Measurements from ENCODE around the gene CCDC127. TPM values are rescaled to one million over a fixed set of nuclear protein-coding genes. Genes with fewer than 3 reads are reported as not detected.
"Not testable (repeated sequence)": the region's sequence is repeated elsewhere in the genome, so short reads cannot be mapped to it uniquely, and the experiment has no call there.

CCDC127 gene, protein sequence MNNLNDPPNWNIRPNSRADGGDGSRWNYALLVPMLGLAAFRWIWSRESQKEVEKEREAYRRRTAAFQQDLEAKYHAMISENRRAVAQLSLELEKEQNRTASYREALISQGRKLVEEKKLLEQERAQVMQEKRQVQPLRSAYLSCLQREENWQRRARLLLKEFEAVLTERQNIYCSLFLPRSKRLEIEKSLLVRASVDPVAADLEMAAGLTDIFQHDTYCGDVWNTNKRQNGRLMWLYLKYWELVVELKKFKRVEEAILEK
- total RNA-seq (4.0 TPM), polyA plus RNA-seq (1 to 10 TPM; 3.2 to 5.7 (median 4.4) TPM)

- Histone ChIP-seq H3K4me3 (ENCODE audit: low read depth, low read length) (peak within 1 kb of the TSS; percentile 94), H3K27ac (ENCODE audit: insufficient read depth, low read length, poor library complexity, severe bottlenecking) (peak within 1 kb of the TSS; percentile 84), H3K4me1 (ENCODE audit: control insufficient read depth, insufficient read depth, low read length, poor library complexity, severe bottlenecking) (peaks cover 29% of the 10 kb centered on the region)
- not testable (repeated sequence) for H3K27me3 ChIP-seq (ENCODE audit: control insufficient read depth, insufficient read depth, low read length); H3K9me3 Mint-ChIP-seq; H3K36me3 ChIP-seq (ENCODE audit: control insufficient read depth, insufficient read depth, low read length); H3K9me3 ChIP-seq (ENCODE audit: control insufficient read depth in 2 of 2, low read length in 2 of 2); H3K27me3 Mint-ChIP-seq
- peak within 1 kb of the TSS; percentile 94 to 99 (median 96) for H3K4me3 Mint-ChIP-seq
- peak; percentile 94 to 99 (median 98) for DNase-seq
- peak within 1 kb of the TSS; percentile 88 to 98 (median 97) for H3K27ac Mint-ChIP-seq
- H3K4me1 Mint-ChIP-seq: peaks cover 22 to 66% (median 49%) of the 10 kb centered on the region in 4 donors
- peak; percentile 82 to 83 for ATAC-seq (ENCODE audit: low read depth in 2 of 2)
- peaks cover 16% of the 10 kb centered on the region for H3K36me3 Mint-ChIP-seq
These were observed at the start of gene CCDC127, which contains the start of gene SDHA for GRCh38 chr5:217494-218456. CCDC127 (minus strand) TSS chr5:218153; CDS start chr5:216849, 1,304 bp downstream. SDHA (plus strand) TSS chr5:218320; CDS start chr5:218356, 36 bp downstream.

DNA sequence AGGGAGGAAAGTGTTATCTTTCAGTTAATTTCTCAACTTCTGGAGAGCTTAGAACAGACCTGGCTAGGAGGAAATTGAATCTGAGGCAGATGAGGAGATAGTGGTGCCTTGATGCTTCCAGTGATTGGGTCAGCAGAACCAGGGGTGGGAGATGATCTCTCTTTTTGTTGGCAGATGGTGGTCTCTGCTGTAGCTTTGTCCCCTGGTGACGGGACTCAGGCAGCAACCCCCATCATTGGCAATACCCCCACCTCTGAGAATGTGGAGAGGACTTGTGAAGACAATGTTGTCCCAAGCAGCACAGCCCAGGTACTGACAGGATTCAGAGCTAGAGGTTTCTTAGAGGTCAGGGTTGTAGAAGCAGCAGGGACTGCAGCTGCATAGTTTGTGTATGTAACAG, 49.8 kb upstream of the CCDC127 start:
- peak overlapping the region in 3 of 4 donors; percentile 5 to 73 (median 60) for H3K4me3 Mint-ChIP-seq
- ATAC-seq (ENCODE audit: low read depth in 2 of 2) (no peak), DNase-seq (no peak)
- H3K9me3 Mint-ChIP-seq: peaks cover 0 to 2% (median 0%) of the 10 kb centered on the region in 7 donors
- Histone ChIP-seq H3K4me3 (ENCODE audit: low read depth, low read length) (no peak overlapping the region), H3K4me1 (ENCODE audit: control insufficient read depth, insufficient read depth, low read length, poor library complexity, severe bottlenecking) (peaks cover 4% of the 10 kb centered on the region), H3K36me3 (ENCODE audit: control insufficient read depth, insufficient read depth, low read length) (peaks cover 20% of the 10 kb centered on the region), H3K27ac (ENCODE audit: insufficient read depth, low read length, poor library complexity, severe bottlenecking) (no peak overlapping the region), H3K9me3 (ENCODE audit: control insufficient read depth in 2 of 2, low read length in 2 of 2) (no peaks in the 10 kb centered on the region), H3K27me3 (ENCODE audit: control insufficient read depth, insufficient read depth, low read length) (no peaks in the 10 kb centered on the region)
- peak overlapping the region in 2 of 3 donors; percentile 6 to 19 for H3K27ac Mint-ChIP-seq
- no peaks in the 10 kb centered on the region for H3K27me3 Mint-ChIP-seq
- peaks cover 4 to 20% (median 10%) of the 10 kb centered on the region in 4 donors for H3K4me1 Mint-ChIP-seq
- peaks cover 10% of the 10 kb centered on the region for H3K36me3 Mint-ChIP-seq

GRCh38 chr5:266311-267026, 48.5 kb upstream of the CCDC127 start:
- peak overlapping the region in 1 of 3 donors; percentile 19 for H3K27ac Mint-ChIP-seq
- H3K36me3 Mint-ChIP-seq: peaks cover 15% of the 10 kb centered on the region
- H3K4me3 Mint-ChIP-seq: not testable (repeated sequence)

DNA sequence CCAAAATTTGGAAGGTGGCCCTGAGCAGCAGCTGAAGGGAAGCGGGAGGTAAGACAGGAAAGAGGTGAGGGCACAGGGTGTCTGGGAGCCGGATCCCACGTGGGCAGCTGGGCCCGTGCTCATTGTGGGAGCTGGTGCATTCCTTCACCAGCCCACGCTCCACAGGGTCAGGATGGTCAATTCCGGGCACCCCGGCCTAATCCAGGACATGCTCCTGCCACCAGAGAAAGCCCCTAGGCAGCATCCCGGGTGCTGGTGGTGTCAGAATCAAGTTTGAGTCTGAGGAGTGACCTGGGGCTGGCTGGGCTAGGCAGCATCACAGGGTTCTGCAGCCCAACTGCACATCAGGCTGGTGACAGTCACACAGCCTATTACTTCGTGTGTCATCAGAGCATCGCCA, 46.4 kb upstream of the CCDC127 start:
- Histone ChIP-seq H3K4me3 (ENCODE audit: low read depth, low read length) (no peak overlapping the region), H3K9me3 (ENCODE audit: control insufficient read depth in 2 of 2, low read length in 2 of 2) (no peaks in the 10 kb centered on the region), H3K36me3 (ENCODE audit: control insufficient read depth, insufficient read depth, low read length) (peaks cover 20% of the 10 kb centered on the region), H3K4me1 (ENCODE audit: control insufficient read depth, insufficient read depth, low read length, poor library complexity, severe bottlenecking) (no peaks in the 10 kb centered on the region), H3K27me3 (ENCODE audit: control insufficient read depth, insufficient read depth, low read length) (no peaks in the 10 kb centered on the region), H3K27ac (ENCODE audit: insufficient read depth, low read length, poor library complexity, severe bottlenecking) (no peak overlapping the region)
- Mint-ChIP-seq H3K36me3 (peaks cover 15% of the 10 kb centered on the region), H3K4me1 (peaks cover 0 to 3% (median 0%) of the 10 kb centered on the region in 4 donors), H3K27ac (peak overlapping the region in 2 of 3 donors; percentile 42 to 60), H3K4me3 (no peak overlapping the region), H3K27me3 (no peaks in the 10 kb centered on the region), H3K9me3 (no peaks in the 10 kb centered on the region)
- no peak for ATAC-seq (ENCODE audit: low read depth in 2 of 2)
- no peak for DNase-seq

More at GRCh38 chr5:266311-267026, 48.5 kb upstream of the CCDC127 start:
- not testable (repeated sequence) for H3K4me3 ChIP-seq (ENCODE audit: low read depth, low read length); H3K9me3 ChIP-seq (ENCODE audit: control insufficient read depth in 2 of 2, low read length in 2 of 2); H3K27me3 ChIP-seq (ENCODE audit: control insufficient read depth, insufficient read depth, low read length); H3K4me1 ChIP-seq (ENCODE audit: control insufficient read depth, insufficient read depth, low read length, poor library complexity, severe bottlenecking); H3K9me3 Mint-ChIP-seq; ATAC-seq (ENCODE audit: low read depth in 2 of 2); H3K27ac ChIP-seq (ENCODE audit: insufficient read depth, low read length, poor library complexity, severe bottlenecking); H3K27me3 Mint-ChIP-seq; DNase-seq
- peaks cover 3 to 12% (median 6%) of the 10 kb centered on the region in 4 donors for H3K4me1 Mint-ChIP-seq
- peaks cover 20% of the 10 kb centered on the region for H3K36me3 ChIP-seq (ENCODE audit: control insufficient read depth, insufficient read depth, low read length)

DNA sequence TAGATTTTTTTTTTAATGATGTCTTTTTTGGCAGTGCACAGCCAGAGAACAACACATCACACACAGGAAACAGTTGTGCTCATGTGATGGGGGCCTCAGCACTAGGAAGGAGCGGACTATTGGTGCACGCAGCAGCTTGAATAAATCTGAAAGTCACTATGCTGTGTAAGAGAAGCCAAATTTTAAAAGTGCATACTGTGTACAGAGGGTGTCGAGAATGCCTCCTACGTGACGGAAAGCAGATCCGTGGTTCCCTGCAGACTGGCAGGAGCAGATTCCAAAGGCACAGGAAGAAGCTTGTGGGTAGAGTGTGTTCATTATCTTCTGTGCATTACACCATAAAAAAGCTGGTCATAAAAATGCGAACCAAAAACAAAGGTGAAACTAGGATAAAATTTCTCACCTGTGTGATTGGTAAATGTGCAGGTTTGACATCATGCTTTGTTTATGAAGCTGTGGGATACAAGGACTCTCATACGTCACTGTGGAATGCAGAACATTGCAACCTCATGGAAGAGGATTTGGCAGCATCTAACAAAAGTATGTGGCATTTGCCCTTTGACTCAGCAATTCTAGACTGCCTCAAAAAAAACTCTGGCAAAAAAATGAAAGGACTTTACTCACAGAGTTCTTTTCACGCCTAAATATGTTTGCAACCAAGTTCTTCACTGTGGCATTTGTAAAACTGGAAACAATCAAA, 45.5 kb upstream of the CCDC127 start:
- peaks cover 17% of the 10 kb centered on the region for H3K36me3 Mint-ChIP-seq
- peaks cover 20% of the 10 kb centered on the region for H3K36me3 ChIP-seq (ENCODE audit: control insufficient read depth, insufficient read depth, low read length)
- H3K9me3 ChIP-seq (ENCODE audit: control insufficient read depth in 2 of 2, low read length in 2 of 2); ATAC-seq (ENCODE audit: low read depth in 2 of 2); H3K4me3 ChIP-seq (ENCODE audit: low read depth, low read length); DNase-seq; H3K9me3 Mint-ChIP-seq; H3K27me3 Mint-ChIP-seq; H3K27me3 ChIP-seq (ENCODE audit: control insufficient read depth, insufficient read depth, low read length); H3K27ac ChIP-seq (ENCODE audit: insufficient read depth, low read length, poor library complexity, severe bottlenecking); H3K4me1 Mint-ChIP-seq; H3K4me3 Mint-ChIP-seq; H3K4me1 ChIP-seq (ENCODE audit: control insufficient read depth, insufficient read depth, low read length, poor library complexity, severe bottlenecking): not testable (repeated sequence)
- peak overlapping the region in 2 of 3 donors; percentile 26 to 56 for H3K27ac Mint-ChIP-seq

DNA sequence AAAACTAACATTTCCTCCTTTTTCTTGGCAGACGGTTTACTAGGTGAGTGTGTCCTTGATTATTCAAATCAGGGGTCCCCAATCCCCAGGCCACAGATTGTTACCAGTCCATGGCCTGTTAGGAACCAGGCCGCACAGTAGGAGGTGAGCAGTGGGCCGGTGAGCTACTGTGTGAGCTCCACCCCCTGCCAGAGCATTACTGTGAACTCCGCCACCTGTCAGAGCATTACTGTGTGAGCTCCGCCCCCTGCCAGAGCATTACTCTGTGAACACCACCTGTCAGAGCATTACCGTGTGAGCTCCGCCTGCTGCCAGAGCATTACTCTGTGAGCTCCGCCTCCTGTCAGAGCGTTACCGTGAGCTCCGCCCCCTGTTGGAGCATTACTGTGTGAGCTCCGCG, 39.2 kb upstream of the CCDC127 start:
- DNase-seq (no peak), ATAC-seq (ENCODE audit: low read depth in 2 of 2) (no peak)
- no peaks in the 10 kb centered on the region for H3K9me3 Mint-ChIP-seq
- no peak overlapping the region for H3K27ac Mint-ChIP-seq
- H3K36me3 Mint-ChIP-seq: peaks cover 26% of the 10 kb centered on the region
- Histone ChIP-seq H3K4me3 (ENCODE audit: low read depth, low read length) (no peak overlapping the region), H3K27me3 (ENCODE audit: control insufficient read depth, insufficient read depth, low read length) (no peaks in the 10 kb centered on the region), H3K9me3 (ENCODE audit: control insufficient read depth in 2 of 2, low read length in 2 of 2) (no peaks in the 10 kb centered on the region), H3K36me3 (ENCODE audit: control insufficient read depth, insufficient read depth, low read length) (peaks cover 19% of the 10 kb centered on the region), H3K4me1 (ENCODE audit: control insufficient read depth, insufficient read depth, low read length, poor library complexity, severe bottlenecking) (peaks cover 8% of the 10 kb centered on the region), H3K27ac (ENCODE audit: insufficient read depth, low read length, poor library complexity, severe bottlenecking) (no peak overlapping the region)
- peaks cover 7 to 11% (median 10%) of the 10 kb centered on the region in 4 donors for H3K4me1 Mint-ChIP-seq
- H3K4me3 Mint-ChIP-seq: no peak overlapping the region
- H3K27me3 Mint-ChIP-seq: no peaks in the 10 kb centered on the region

DNA sequence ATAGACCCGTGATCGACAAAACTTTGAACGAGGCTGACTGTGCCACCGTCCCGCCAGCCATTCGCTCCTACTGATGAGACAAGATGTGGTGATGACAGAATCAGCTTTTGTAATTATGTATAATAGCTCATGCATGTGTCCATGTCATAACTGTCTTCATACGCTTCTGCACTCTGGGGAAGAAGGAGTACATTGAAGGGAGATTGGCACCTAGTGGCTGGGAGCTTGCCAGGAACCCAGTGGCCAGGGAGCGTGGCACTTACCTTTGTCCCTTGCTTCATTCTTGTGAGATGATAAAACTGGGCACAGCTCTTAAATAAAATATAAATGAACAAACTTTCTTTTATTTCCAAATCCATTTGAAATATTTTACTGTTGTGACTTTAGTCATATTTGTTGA, 38.4 kb upstream of the CCDC127 start:
- H3K4me3 Mint-ChIP-seq: not testable (repeated sequence)
- H3K36me3 ChIP-seq (ENCODE audit: control insufficient read depth, insufficient read depth, low read length): peaks cover 19% of the 10 kb centered on the region

More for the DNA sequence above, 38.4 kb upstream of the CCDC127 start:
- Mint-ChIP-seq H3K4me1 (peaks cover 7 to 17% (median 11%) of the 10 kb centered on the region in 4 donors), H3K36me3 (peaks cover 24% of the 10 kb centered on the region)
- H3K9me3 ChIP-seq (ENCODE audit: control insufficient read depth in 2 of 2, low read length in 2 of 2); H3K27me3 ChIP-seq (ENCODE audit: control insufficient read depth, insufficient read depth, low read length); H3K27me3 Mint-ChIP-seq; DNase-seq; H3K9me3 Mint-ChIP-seq; H3K27ac ChIP-seq (ENCODE audit: insufficient read depth, low read length, poor library complexity, severe bottlenecking); H3K4me3 ChIP-seq (ENCODE audit: low read depth, low read length); ATAC-seq (ENCODE audit: low read depth in 2 of 2); H3K4me1 ChIP-seq (ENCODE audit: control insufficient read depth, insufficient read depth, low read length, poor library complexity, severe bottlenecking); H3K27ac Mint-ChIP-seq: not testable (repeated sequence)
